Hepatocyte (in vitro differentiated cells): ENCODE measurements around the gene RHOBTB3. TPM values are rescaled to one million over a fixed set of nuclear protein-coding genes. Genes with fewer than 3 reads are reported as not detected.
"Not testable (repeated sequence)": the region's sequence is repeated elsewhere in the genome, so short reads cannot be mapped to it uniquely, and the experiment has no call there.

Source experiments
- DNase-seq: peaks from one replicate; pipeline ENCODE4 v3.0.0-alpha.2; 2016; ENCODE audit warnings: low spot score
- H2AFZ ChIP-seq: fragments of 200-600 bp; sonication (generic); 2 replicates; pipeline ENCODE4 v1.6.0; 2016; ENCODE audit warnings: antibody characterized with exemption, mild to moderate bottlenecking
- H3K27ac ChIP-seq: fragments of 200-600 bp; sonication (generic); 2 replicates; pipeline ENCODE4 v1.5.1; 2016; ENCODE audit warnings: mild to moderate bottlenecking
- H3K27me3 ChIP-seq: fragments of 200-600 bp; sonication (generic); 2 replicates; pipeline ENCODE4 v1.6.1; 2016
- H3K36me3 ChIP-seq: fragments of 200-600 bp; sonication (generic); replicated peaks from 2 replicates; pipeline ENCODE4 v1.5.1; 2016; ENCODE audit warnings: low read depth; ENCODE audit not compliant: insufficient read depth
- H3K4me1 ChIP-seq: fragments of 200-600 bp; sonication (generic); 2 replicates; pipeline ENCODE4 v1.5.1; 2016; ENCODE audit warnings: mild to moderate bottlenecking, moderate library complexity; ENCODE audit not compliant: insufficient read depth
- H3K4me2 ChIP-seq: fragments of 200-600 bp; sonication (generic); 2 replicates; pipeline ENCODE4 v1.6.0; 2016
- H3K4me3 ChIP-seq: fragments of 200-600 bp; sonication (generic); 2 replicates; pipeline ENCODE4 v1.5.1; 2016; ENCODE audit warnings: mild to moderate bottlenecking
- H3K79me2 ChIP-seq: fragments of 200-600 bp; sonication (generic); 2 replicates; pipeline ENCODE4 v1.6.0; 2017; ENCODE audit warnings: mild to moderate bottlenecking
- H3K9me2 ChIP-seq: fragments of 200-600 bp; sonication (generic); replicated peaks from 2 replicates; pipeline ENCODE4 v1.6.0; 2017; ENCODE audit warnings: mild to moderate bottlenecking; ENCODE audit not compliant: insufficient read depth
- H3K9me3 ChIP-seq: fragments of 200-600 bp; sonication (generic); 2 replicates; pipeline ENCODE4 v1.5.1; 2016; ENCODE audit warnings: low read depth, mild to moderate bottlenecking
- H4K20me1 ChIP-seq: fragments of 200-600 bp; sonication (generic); 2 replicates; pipeline ENCODE4 v1.6.0; 2016; ENCODE audit warnings: mild to moderate bottlenecking; ENCODE audit not compliant: insufficient read depth, poor library complexity, severe bottlenecking
- EZH2 ChIP-seq: fragments of 200-600 bp; sonication (generic); IDR thresholded peaks from 2 replicates; pipeline ENCODE4 v1.6.1; 2016; ENCODE audit warnings: antibody characterized with exemption, mild to moderate bottlenecking, borderline replicate concordance
- EZH2phosphoT487 ChIP-seq: fragments of 200-600 bp; sonication (generic); IDR thresholded peaks from one replicate; pipeline ENCODE4 v1.6.1; 2018; ENCODE audit warnings: antibody characterized with exemption, mild to moderate bottlenecking, low read depth, moderate library complexity; ENCODE audit not compliant: unreplicated experiment, severe bottlenecking
- WGBS: methylation state at CpG from one replicate; pipeline ENCODE4 v1.1.6; 2016; ENCODE audit warnings: low lambda C conversion rate; ENCODE audit errors: missing lambda C conversion rate; 5-methylcytosine and 5-hydroxymethylcytosine counted together
- polyA plus RNA-seq: library from polyadenylated mRNA; unstranded; fragments of >200 nt; fragmentation: Nextera tagmentation; extraction: Ambion mirVana; gene quantifications from 2 replicates; pipeline ENCODE4 v1.2.1, GENCODE V29; 2016
- total RNA-seq: library from RNA; depleted of rRNA; stranded (reverse); fragments of >200 nt; gene quantifications from 2 replicates; pipeline ENCODE4 v1.2.3, GENCODE V29; 2014
- TF ChIP-seq, protein P1 (sequence below): fragments of 200-600 bp; sonication (generic); IDR thresholded peaks from 2 replicates; pipeline ENCODE4 v1.5.1; 2016; ENCODE audit warnings: antibody characterized with exemption, mild to moderate bottlenecking; ENCODE audit not compliant: poor library complexity

The RHOBTB3 gene
- total and polyA plus RNA-seq, 2 experiments from 2014 or later = 91.3 to 126 TPM

DNA sequence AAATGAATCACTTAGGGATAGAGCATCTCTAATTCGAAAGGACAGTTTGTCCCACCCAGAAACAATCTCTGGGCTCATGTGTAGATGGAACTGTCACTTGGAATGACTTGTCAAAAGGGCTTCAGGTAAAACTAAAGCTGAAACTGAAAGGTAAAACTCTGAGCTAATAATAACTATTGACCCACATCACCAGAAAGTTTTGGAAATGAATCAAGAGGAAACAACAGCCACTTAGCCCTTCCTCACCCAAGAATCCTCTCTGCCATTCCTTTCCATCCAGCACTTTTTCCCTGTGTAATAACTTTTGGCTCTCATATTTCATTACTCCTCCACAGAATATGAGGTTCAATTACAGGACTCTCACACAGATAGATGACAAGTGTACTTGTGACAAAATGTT is 105.4 kb downstream of the RHOBTB3 start:
- TF ChIP-seq EZH2 = no peak
- TF ChIP-seq, protein P1, sequence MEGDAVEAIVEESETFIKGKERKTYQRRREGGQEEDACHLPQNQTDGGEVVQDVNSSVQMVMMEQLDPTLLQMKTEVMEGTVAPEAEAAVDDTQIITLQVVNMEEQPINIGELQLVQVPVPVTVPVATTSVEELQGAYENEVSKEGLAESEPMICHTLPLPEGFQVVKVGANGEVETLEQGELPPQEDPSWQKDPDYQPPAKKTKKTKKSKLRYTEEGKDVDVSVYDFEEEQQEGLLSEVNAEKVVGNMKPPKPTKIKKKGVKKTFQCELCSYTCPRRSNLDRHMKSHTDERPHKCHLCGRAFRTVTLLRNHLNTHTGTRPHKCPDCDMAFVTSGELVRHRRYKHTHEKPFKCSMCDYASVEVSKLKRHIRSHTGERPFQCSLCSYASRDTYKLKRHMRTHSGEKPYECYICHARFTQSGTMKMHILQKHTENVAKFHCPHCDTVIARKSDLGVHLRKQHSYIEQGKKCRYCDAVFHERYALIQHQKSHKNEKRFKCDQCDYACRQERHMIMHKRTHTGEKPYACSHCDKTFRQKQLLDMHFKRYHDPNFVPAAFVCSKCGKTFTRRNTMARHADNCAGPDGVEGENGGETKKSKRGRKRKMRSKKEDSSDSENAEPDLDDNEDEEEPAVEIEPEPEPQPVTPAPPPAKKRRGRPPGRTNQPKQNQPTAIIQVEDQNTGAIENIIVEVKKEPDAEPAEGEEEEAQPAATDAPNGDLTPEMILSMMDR = no peak
- no peak for TF ChIP-seq EZH2phosphoT487
- WGBS = 89% methylated on average over 1 of the region's 1 CpG
- H3K79me2 ChIP-seq = peaks cover 3% of the 10 kb centered on the region
- H3K27me3 ChIP-seq = no peaks in the 10 kb centered on the region
- no peak overlapping the region for H3K4me2 ChIP-seq
- H3K36me3 ChIP-seq = no peaks in the 10 kb centered on the region
- H2AFZ ChIP-seq = no peak overlapping the region
- H4K20me1 ChIP-seq = no peaks in the 10 kb centered on the region
- H3K4me1 ChIP-seq = peaks cover 7% of the 10 kb centered on the region
- no peaks in the 10 kb centered on the region for H3K9me3 ChIP-seq
- no peak overlapping the region for H3K27ac ChIP-seq
- H3K4me3 ChIP-seq = no peak overlapping the region
- DNase-seq = no peak
- H3K9me2 ChIP-seq = no peaks in the 10 kb centered on the region

DNA sequence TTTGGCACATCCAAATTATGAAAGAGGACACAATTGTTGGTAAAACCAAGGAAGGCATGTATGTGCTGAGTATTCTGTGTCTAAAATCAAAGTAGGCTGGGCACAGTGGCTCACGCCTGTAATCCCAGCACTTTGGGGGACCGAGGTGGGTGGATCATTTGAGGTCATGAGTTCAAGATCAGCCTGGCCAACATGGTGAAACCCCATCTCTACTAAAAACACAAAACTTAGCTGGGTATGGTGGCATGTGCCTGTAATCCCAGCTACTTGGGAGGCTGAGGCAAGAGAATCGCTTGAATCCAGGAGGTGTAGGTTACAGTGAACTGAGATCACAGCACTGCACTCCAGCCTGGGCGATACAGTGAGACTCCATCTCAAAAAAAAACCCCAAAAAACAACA is 105.8 kb downstream of the RHOBTB3 start:
- not testable (repeated sequence) for H3K9me3 ChIP-seq, H3K36me3 ChIP-seq, DNase-seq, H3K4me2 ChIP-seq, H3K27ac ChIP-seq, H3K4me3 ChIP-seq, H4K20me1 ChIP-seq, H3K79me2 ChIP-seq, H3K4me1 ChIP-seq, H2AFZ ChIP-seq, H3K9me2 ChIP-seq, H3K27me3 ChIP-seq
- 96% methylated on average over 4 of the region's 4 CpGs for WGBS

DNA sequence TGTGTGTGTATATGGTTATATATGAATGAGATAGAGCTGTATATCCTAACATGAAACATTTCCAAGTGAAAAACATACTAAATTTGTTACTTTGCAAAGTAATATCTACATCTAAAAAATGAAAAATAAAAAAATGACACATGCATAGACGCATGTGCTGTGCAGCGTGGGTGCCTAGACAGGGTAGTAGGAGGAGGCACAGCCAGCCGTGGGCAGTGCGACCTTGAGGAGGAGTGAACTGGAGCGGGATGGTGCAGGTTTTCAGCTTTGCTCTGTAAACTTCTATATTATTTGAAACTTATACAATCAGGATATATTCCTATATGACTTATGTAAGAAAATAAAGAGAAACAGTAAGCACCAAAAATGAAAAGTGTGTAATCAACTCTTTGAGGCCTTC is 106.4 kb downstream of the RHOBTB3 start:
- Histone ChIP-seq H3K27ac (no peak overlapping the region), H4K20me1 (no peaks in the 10 kb centered on the region), H3K79me2 (peaks cover 3% of the 10 kb centered on the region), H2AFZ (no peak overlapping the region), H3K9me2 (no peaks in the 10 kb centered on the region), H3K4me2 (no peak overlapping the region), H3K27me3 (no peaks in the 10 kb centered on the region), H3K36me3 (no peaks in the 10 kb centered on the region), H3K4me3 (no peak overlapping the region), H3K4me1 (peaks cover 7% of the 10 kb centered on the region), H3K9me3 (no peaks in the 10 kb centered on the region)
- TF ChIP-seq EZH2phosphoT487 (no peak), EZH2 (no peak)
- TF ChIP-seq, protein P1 = no peak
- WGBS = 93% methylated on average over 5 of the region's 5 CpGs
- DNase-seq = no peak

DNA sequence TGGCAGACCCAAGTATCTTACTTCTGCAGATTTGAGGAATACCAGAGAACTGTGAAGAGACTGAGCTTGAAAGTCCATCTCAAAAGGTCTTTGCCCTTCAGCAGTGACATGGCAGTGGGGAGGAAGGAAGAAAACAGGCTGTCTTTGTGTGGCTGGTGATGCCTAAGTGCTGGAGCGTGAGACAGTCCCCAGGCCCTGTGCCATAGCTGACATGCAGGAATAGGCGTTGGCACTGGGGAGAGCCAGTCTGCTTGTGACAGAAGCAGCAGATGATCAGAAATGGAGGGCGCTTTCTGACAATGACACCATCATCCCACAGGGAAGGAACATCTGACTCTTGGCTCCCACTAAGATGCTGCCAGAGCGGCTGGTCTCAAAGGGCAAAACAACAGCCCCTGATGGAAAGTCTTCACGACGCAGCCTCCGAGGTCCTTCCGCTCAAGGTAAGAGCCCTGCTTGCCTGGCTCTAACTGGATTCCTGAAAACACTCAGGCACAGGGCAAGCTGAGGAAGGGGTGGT is 106.9 kb downstream of the RHOBTB3 start:
- peaks cover 7% of the 10 kb centered on the region for H3K4me1 ChIP-seq
- no peak overlapping the region for H2AFZ ChIP-seq
- TF ChIP-seq EZH2 (no peak), EZH2phosphoT487 (no peak)
- TF ChIP-seq, protein P1 = no peak
- no peak overlapping the region for H3K4me3 ChIP-seq
- WGBS = 98% methylated on average over 8 of the region's 8 CpGs
- H3K79me2 ChIP-seq = peaks cover 3% of the 10 kb centered on the region
- H4K20me1 ChIP-seq = no peaks in the 10 kb centered on the region
- H3K36me3 ChIP-seq = no peaks in the 10 kb centered on the region
- H3K9me2 ChIP-seq = no peaks in the 10 kb centered on the region
- no peak overlapping the region for H3K4me2 ChIP-seq
- no peak for DNase-seq
- H3K27ac ChIP-seq = no peak overlapping the region
- H3K27me3 ChIP-seq = no peaks in the 10 kb centered on the region
- no peaks in the 10 kb centered on the region for H3K9me3 ChIP-seq
